ENCODE data around the gene ABHD16B.
"Not testable (repeated sequence)": the region's sequence is repeated elsewhere in the genome, so short reads cannot be mapped to it uniquely, and the experiment has no call there.

The ABHD16B gene

GRCh38 chr20:63853733-63854068 lies 7.6 kb upstream of the ABHD16B start:
- H3F3A ChIP-seq (ENCODE audit: low read depth); H3K4me3 ChIP-seq (ENCODE audit: low read length, poor library complexity, severe bottlenecking); H3K9me2 ChIP-seq (replicated peaks; ENCODE audit: low read depth, low read length); H4K20me1 ChIP-seq (ENCODE audit: insufficient read depth, low read length, poor library complexity, severe bottlenecking); H3K36me3 ChIP-seq (ENCODE audit: insufficient read depth, low read length); H3K79me2 ChIP-seq (ENCODE audit: insufficient read depth, low read length); H2AFZ ChIP-seq (ENCODE audit: low read length); H3K27me3 ChIP-seq (ENCODE audit: insufficient read depth, low read length, poor library complexity, severe bottlenecking); H3K9me3 ChIP-seq (ENCODE audit: insufficient read depth, low read depth, low read length): not testable (repeated sequence)
- H3K4me2 ChIP-seq (ENCODE audit: low read depth, low read length, poor library complexity, severe bottlenecking): peak overlapping the region; percentile 44
- peak overlapping the region; percentile 36 for H3K9ac ChIP-seq (ENCODE audit: low read depth, low read length, poor library complexity, severe bottlenecking)
- H3K4me1 ChIP-seq (ENCODE audit: insufficient read depth, low read length, poor library complexity, severe bottlenecking): peaks cover 32% of the 10 kb centered on the region

GRCh38 chr20:63854069-63854765 lies 7.1 kb upstream of the ABHD16B start:
- Histone ChIP-seq H3K36me3 (ENCODE audit: insufficient read depth, low read length) (no peaks in the 10 kb centered on the region), H3K9me3 (ENCODE audit: insufficient read depth, low read depth, low read length) (no peaks in the 10 kb centered on the region), H3K9me2 (replicated peaks; ENCODE audit: low read depth, low read length) (no peaks in the 10 kb centered on the region), H3K27me3 (ENCODE audit: insufficient read depth, low read length, poor library complexity, severe bottlenecking) (no peaks in the 10 kb centered on the region), H3K79me2 (ENCODE audit: insufficient read depth, low read length) (no peaks in the 10 kb centered on the region), H3K4me2 (ENCODE audit: low read depth, low read length, poor library complexity, severe bottlenecking) (peak overlapping the region; percentile 44), H3K9ac (ENCODE audit: low read depth, low read length, poor library complexity, severe bottlenecking) (peak overlapping the region; percentile 36), H3K4me3 (ENCODE audit: low read length, poor library complexity, severe bottlenecking) (no peak overlapping the region), H2AFZ (ENCODE audit: low read length) (no peak overlapping the region), H4K20me1 (ENCODE audit: insufficient read depth, low read length, poor library complexity, severe bottlenecking) (no peaks in the 10 kb centered on the region), H3K4me1 (ENCODE audit: insufficient read depth, low read length, poor library complexity, severe bottlenecking) (peaks cover 37% of the 10 kb centered on the region), H3F3A (ENCODE audit: low read depth) (no peaks in the 10 kb centered on the region)
- TF ChIP-seq EZH2phosphoT487 (IDR thresholded peaks at IDR 0.05; ENCODE audit: borderline replicate concordance) (no peak), CTCF (conservative IDR thresholded peaks at IDR 0.05; ENCODE audit: low read length) (no peak)

- H2AFZ ChIP-seq (ENCODE audit: low read length): no peak overlapping the region
- peak overlapping the region; percentile 36 for H3K9ac ChIP-seq (ENCODE audit: low read depth, low read length, poor library complexity, severe bottlenecking)
These were observed 6.4 kb upstream of the ABHD16B start for GRCh38 chr20:63854766-63855362.

More at GRCh38 chr20:63854766-63855362, 6.4 kb upstream of the ABHD16B start:
- Histone ChIP-seq H4K20me1 (ENCODE audit: insufficient read depth, low read length, poor library complexity, severe bottlenecking) (no peaks in the 10 kb centered on the region), H3K9me3 (ENCODE audit: insufficient read depth, low read depth, low read length) (no peaks in the 10 kb centered on the region), H3K36me3 (ENCODE audit: insufficient read depth, low read length) (no peaks in the 10 kb centered on the region), H3F3A (ENCODE audit: low read depth) (no peaks in the 10 kb centered on the region), H3K4me3 (ENCODE audit: low read length, poor library complexity, severe bottlenecking) (no peak overlapping the region), H3K79me2 (ENCODE audit: insufficient read depth, low read length) (no peaks in the 10 kb centered on the region), H3K27me3 (ENCODE audit: insufficient read depth, low read length, poor library complexity, severe bottlenecking) (no peaks in the 10 kb centered on the region), H3K4me2 (ENCODE audit: low read depth, low read length, poor library complexity, severe bottlenecking) (no peak overlapping the region), H3K4me1 (ENCODE audit: insufficient read depth, low read length, poor library complexity, severe bottlenecking) (peaks cover 42% of the 10 kb centered on the region), H3K9me2 (replicated peaks; ENCODE audit: low read depth, low read length) (no peaks in the 10 kb centered on the region)
- TF ChIP-seq CTCF (conservative IDR thresholded peaks at IDR 0.05; ENCODE audit: low read length): no peak
- no peak for TF ChIP-seq EZH2phosphoT487 (IDR thresholded peaks at IDR 0.05; ENCODE audit: borderline replicate concordance)
